GM19023 (cell line): ENCODE data around the gene BNIP1.
"Not testable (repeated sequence)": the region's sequence is repeated elsewhere in the genome, so short reads cannot be mapped to it uniquely, and the experiment has no call there.

Source experiments
- ATAC-seq: cut with Tn5 transposase; IDR thresholded peaks from one replicate; pipeline ENCODE4 v1.9.1; 2021; ENCODE audit warnings: mild to moderate bottlenecking, moderate library complexity; ENCODE audit not compliant: unreplicated experiment

The BNIP1 gene, protein sequence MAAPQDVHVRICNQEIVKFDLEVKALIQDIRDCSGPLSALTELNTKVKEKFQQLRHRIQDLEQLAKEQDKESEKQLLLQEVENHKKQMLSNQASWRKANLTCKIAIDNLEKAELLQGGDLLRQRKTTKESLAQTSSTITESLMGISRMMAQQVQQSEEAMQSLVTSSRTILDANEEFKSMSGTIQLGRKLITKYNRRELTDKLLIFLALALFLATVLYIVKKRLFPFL

DNA sequence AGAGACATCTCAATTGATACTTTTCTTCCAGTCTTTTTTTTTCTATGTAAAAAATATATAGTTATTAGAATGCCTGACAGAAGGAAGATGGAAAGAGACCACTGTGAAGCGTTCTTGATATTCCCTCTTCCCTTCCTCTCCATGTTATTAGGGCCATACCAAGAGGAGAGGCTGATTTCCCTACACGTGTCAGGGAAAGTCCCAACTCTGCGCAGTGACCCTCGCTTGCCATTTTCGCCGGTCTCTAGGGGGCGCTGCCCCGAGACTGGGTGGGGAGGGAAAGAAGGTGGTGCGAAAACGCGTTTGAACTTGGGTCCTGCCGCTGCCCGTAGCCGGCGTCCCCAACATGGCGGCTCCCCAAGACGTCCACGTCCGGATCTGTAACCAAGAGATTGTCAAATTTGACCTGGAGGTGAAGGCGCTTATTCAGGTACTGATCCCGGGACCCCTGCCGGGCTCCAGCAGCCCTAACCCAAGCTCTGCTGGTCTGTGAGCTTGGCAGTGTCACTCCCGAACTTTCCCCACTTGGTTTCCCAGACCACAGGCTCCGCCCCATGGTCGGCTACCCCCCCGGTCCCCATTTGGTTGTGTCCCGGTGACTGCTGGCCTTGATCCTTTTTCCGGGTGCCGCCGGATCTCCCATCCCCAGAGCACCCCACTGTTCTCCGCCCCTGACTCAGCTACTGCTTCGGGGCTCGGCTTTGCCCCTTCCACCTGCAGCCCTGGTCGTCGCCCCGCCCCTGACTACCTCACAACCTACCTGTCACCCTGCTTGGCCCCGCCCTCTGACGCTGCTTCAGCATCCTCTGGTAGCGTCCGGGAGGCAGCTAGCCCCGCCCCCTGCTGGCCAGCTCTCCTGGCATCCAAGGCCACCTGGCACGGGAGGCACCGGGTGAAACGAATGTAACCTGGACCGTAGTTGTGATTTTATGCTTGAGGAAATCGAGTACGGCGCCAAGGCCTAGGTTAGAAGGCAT, at the start of gene BNIP1:
BNIP1 (plus strand) TSS at position 332 of the 977 bp plus-strand sequence; CDS start at position 347, 15 bp downstream.
- ATAC-seq = peak; percentile 94

DNA sequence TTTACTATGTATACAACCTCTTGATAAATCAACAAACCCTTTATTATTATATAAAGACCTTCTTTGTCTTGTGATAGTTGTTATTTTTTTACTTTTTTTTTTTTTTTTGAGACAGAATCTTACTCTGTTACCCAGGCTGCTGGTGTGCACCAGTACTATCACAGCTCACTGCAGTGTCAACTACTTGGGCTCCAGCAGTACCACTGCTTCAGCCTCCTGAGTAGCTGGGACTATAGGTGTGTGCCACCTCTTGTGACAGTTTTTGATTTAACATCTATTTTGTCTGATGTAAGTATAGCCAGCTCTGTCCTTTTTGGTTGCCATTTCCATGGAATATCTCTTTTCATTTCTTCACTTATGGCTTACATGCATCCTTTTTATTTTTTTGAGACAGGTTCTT, 45.5 kb upstream of the BNIP1 start:
- no peak for ATAC-seq

DNA sequence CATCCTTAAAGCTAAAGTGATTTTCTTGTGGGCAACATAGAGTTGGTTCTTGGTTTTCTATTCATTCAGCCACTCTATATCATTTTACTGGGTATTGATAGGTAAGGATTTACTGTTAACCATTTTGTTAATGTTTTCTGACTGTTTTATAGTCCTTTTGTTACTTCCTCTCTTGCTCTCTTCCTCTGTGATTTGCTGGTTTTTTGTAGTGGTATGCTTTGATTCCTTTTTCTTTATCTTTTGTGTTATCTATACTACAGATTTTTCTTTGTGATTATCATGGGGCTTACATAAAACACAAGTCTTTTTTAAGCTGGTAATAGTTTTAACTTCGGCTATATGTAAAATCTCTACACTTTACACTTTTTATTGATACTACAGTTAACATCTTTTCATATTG, 44.9 kb upstream of the BNIP1 start:
- ATAC-seq = no peak

DNA sequence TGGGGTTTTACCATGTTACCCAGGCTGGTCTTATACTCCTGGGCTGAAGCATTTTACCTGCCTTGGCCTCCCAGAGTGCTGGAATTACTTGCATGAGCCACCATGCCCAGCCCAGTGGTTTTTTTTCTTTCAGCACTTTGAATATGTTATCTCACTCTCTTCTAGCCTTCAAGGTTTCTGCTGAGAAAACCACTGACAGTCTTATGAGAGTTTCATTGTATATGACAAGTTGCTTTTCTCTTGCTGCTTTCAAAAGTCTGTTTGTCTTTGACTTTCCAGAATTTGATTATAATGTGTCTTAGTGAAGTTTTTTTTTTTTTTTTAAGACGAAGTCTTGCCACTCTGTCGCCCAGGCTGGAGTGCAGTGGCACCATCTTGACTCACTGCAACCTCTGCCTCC, 43.1 kb upstream of the BNIP1 start:
- no peak for ATAC-seq

DNA sequence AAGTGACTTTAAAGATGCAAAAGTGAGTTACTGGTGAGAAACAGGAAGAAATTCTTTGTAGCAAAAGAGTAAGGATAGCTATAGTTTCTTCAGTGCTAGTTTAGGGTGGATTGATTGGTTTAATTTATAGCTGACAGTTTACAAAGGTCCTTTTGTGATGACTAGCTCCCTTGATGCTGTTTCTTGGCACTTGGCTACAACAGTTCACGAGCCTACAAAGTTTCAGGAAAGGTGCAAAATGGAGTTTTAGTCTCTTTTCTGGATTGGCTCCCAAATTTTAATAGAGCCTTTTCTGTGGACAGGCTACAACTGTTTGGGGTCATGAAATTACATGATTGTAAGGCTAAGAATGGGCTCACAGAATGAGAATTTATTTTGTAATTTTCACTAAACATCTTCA, 40.9 kb upstream of the BNIP1 start:
- no peak for ATAC-seq

DNA sequence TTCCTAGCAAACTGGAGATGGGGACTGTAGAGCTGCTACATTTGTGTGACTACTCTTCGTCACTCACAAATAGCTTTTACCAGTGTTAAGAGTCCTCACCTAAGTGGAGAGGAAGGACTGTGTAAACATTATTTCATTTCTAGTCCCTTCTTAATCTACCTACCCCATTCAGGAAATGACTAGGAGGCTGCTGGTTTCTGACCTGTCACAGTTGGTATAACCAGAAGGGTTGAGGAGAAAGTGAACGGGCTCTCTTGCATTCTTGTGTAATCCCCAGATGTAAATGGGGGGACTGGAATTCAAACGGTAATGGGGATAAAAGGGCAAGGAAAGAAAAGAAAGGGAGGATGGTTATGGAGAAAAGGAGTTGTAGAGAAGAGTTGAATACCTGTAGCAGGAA, 35.4 kb upstream of the BNIP1 start:
- no peak for ATAC-seq

DNA sequence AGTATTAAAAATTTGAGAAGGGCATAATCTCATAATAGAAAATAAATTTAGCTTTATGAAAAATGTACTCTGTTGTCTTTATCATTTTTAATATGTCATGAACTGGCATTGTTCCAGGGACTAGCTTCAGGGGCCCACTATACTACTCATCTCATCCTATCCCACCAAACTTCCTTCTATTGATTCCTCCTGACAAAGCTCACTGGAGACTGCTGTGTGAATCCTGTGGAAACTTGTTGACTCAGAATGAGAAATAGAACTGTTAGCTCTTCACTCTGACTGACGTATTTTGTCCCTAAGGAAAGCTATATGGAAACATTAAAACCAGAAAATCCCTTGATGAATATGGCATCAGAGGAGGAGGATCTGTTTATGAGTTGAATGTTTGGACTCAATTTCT, 29.8 kb upstream of the BNIP1 start:
- ATAC-seq = no peak

DNA sequence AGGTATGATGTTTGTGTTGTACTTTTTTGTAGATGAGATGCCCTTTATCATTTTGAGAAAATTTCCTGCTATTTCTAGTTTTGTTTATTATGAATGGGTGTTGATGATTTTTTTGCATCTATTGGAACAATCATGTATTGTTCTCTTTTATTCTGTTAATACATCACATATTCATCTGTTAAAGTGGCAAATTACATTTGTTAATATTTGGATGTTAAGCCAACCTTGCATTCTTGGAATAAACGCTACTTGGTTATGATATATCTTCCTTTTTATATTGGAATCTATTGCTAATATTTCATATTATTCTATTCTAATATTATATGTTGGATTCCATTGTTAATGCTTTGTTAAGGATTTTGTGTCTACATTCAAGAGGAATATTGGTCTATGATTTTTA, 24.6 kb upstream of the BNIP1 start:
- ATAC-seq = no peak

DNA sequence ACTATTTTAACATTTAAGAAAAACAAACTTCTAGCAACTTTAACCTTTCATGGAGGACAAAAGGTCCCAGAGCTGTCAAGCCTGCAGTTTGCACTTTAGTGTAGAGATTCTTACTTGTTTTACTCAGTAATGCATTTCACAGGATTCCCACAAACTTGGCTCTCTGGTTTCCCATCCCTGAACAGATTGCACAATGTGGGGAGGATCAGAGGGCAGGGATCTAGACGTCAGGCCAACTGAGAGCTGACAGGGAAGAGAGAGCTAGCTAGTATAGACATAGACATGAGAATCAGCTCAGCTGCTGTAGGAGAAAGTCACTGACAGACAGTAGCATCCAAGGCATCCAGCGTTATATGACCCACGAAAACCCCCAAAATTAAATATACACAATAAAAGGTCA, 20.9 kb upstream of the BNIP1 start:
- ATAC-seq = no peak

DNA sequence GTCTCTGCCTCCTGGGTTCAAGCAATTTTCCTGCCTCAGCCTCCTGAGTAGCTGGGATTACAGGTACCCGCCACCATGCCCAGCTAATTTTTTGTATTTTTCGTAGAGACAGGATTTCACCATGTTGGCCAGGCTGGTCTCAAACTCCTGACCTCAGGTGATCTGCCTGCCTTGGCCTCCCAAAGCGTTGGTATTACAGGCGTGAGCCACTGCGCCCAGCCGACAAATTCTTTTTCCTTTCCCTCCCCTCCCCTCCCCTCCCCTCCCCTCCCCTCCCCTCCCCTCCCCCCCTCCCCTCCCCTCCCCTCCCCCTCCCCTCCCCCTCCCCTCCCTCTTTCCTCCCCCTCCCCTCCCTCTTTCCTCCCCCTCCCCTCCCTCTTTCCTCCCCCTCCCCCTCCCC, 12.2 kb upstream of the BNIP1 start:
- not testable (repeated sequence) for ATAC-seq

DNA sequence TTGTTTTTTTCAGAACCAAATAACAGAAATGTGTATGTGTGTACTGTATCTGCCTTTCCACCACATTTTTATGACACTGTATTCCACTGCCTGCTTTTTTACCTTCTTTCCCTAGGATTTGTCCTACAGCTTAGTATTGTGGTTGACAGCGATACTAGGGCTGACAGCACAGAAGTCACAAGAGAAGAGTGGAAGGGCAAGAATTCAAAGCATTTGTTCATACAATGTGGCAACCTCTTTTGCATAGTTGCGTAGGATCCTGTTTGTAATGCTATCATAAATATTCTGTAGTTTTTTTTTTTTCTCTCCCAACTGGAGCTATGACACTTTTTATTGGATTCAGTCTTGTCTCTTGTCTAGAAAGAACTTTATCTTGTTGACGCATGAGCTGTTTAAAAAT, 5.6 kb upstream of the BNIP1 start:
- no peak for ATAC-seq

DNA sequence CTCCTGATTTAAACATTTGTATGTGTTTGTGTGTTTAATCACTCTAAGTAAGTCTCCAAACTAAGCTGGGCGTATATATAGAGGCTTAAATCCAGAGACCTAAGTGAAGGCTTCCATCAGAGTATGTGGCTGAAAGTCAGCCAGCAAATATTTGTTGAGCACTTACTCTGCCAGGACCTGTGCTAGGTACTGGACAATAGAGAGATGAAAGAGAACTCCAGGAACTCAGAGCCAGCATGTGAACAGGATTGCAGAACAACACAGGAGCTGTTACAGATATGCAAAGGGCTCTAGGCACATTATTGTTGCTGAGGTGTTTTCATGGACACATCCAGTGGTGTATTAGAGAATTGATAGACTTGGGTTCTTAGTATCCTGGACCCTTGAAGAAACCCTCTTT, 4.7 kb upstream of the BNIP1 start:
- no peak for ATAC-seq

DNA sequence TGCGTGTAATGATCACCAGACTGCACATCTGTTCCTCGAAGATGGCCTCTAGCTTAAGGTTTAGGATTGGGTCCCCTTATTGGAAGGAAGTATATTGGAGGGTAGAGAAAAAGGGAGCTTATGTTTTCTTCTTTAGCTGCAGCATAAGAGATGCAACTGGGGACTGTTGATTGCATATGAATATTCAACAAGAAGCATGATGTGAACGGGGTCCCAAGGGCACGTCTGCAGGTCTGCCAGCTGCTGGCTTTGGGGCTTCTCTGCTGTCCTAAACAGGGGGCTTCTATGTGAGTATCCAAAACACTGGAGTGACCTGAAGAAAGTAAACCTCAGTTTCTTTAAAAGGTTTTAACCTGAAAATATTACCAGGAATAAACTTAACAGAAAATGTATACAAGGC, 3.6 kb upstream of the BNIP1 start:
- no peak for ATAC-seq

DNA sequence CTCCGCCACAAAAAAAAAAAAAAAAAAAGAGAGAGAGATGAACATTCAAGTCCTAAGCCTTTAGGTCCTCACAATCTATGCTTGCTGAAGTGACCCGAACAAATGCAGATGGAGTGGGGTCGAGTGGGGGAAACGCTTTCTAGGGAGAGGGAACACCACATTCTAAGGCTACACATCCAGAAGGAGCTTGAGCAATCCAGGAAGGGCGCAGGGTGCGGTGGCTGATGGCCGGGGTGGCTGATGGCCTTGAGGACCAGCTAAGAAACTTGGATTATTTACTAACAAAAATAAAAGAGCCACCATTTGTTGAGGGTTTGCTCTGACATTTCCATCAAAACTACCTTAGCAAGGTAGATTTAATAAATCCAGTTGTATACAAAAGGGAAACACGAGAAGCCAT, 764 bp upstream of the BNIP1 start:
- ATAC-seq = no peak

DNA sequence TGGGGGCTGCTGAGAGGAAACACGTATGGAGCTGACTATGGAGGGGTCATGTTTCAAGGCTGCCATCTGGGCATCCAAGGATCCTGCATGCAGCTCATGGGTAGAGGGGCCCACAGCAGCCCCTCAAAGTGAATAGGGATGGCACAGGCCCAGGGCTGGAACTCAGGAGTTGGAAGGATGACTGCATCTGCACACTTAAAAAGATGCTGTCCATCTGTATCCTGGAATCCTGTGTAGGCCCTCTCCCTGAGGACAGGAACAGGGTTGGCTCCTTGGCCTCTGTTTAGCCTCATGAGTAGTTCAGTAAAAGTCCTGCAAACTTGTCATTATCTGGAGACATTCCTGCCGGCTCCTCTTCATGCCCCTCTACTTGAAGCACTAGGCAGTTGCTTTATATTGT, 4.0 kb downstream of the BNIP1 start:
- no peak for ATAC-seq

DNA sequence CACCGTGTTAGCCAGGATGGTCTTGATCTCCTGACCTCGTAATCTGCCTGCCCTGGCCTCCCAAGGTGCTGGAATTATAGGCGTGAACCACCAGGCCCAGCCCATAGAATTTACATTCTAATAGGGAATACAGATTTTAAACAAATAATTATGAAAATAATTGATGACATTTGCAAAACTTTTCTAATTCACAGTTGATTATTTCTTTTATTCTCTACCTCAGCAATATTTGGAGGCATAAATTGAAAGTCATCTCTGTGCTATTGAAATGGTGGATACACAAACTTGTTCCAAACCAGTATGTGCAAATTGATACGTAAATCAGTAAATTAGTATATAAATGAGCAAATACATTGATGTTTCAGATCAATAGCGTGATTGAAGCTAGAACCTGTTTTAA, 8.2 kb downstream of the BNIP1 start:
- no peak for ATAC-seq

DNA sequence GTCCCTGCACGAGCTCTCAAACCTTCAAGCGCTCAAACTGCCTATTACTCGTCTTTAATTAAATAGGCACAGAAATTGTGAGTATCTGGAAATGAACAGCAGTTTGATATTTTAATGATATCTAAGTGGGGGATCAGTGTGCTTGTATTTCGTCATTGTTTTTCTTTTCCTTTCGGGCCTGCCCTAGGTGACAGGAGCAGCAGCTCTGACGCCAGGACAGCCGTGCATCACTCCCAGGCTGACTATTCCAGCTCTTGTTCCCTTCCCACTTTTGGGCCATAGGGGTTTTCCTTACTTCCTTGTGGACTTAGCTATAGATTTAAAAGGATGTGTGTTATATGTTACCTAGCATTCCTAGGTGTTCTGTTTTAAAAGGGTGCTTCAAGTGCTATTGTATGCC, 9.5 kb downstream of the BNIP1 start:
- no peak for ATAC-seq

DNA sequence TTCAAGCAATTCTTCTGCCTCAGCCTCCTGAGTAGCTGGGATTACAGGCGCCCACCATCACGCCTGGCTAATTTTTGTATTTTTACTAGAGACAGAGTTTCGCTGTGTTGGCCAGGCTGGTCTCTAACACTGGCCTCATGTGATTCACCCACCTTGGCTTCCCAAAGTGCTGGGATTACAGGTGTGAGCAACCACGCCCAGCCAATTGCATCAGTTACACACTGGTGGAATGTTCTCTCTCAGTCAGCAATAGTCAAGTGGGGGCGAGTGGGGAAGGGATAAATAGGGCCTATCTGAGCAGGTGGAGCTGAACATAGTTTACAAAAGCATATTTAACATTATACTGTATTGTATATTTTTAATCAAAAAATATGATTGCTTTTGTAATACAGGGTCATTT, 10.3 kb downstream of the BNIP1 start:
- not testable (repeated sequence) for ATAC-seq

DNA sequence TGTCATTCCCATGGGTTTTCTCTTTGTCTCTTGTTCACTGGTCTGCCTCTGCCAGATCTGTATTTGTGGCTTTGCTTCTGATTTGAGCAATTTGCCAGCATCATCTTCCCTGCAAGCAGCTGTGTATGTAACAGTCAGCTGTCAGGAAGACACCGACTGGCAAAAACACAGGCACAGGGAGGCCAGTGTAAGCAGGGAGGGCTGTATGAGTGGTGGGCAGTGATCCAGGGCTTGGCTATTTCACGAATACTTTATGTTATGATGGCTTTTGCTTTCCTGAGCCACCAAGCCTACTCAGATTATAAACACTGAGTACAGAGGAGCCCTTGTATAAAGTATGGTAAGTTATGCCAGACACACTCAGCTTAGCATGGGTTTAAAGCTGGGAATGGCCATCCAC, 11.6 kb downstream of the BNIP1 start:
- ATAC-seq = no peak

DNA sequence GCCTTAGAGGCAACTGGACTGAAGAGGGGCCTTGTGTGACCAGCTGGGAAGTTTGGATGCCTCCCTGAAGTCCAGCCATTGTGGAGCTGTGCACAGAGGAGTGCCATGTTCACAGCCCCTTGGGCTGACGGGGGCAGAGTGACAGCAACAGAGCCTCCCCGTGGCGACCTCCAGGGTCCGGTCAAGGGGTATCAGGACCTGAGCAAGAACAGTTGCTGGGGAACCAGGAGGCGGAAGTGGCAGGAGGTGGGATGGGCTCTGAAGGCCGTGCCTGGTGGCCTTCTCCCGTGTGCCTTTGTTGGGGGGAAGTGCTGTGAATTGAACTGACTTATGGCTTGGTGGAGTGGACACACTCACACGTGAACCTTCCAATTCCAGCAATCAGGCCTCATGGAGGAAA, 14.0 kb downstream of the BNIP1 start:
- ATAC-seq = no peak

DNA sequence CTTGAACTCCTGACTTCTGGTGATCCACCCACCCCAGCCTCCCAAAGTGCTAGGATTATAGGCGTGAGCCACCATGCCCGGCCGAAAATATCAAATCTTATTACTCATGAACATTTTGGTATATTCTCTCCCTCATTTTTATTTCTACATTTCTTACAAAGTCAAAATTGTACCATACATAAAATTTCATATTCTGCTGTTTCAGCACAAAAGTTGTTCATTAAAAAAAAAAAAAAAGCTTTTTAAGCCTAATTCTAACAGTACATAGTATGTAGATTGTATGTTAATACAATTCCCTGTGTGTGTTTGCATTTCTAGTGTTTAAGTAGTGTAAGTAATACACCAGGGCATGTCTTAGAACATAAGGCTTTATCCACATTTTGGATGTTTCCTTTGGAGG, 14.9 kb downstream of the BNIP1 start:
- ATAC-seq = no peak

DNA sequence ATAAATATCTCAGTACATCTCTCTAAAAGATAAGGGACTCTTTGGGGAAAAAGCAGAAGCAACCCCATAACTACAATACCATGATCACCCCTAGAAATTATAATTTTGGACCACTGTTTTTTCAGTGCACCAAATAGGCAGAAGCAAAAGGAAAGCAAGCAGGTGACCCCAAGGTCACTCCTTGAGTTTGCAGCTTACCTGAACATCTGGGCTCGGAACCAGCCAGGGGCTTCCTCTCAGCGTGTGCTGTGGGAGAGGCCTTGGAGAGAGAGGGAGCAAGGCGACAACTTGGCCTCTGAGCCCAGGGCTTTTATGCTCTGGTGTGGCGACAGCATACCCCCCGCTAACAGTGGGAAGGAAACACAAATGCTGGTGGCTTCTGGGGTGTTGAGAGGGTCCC, 16.8 kb downstream of the BNIP1 start:
- no peak for ATAC-seq
